Nephron (organoid): ENCODE results near the gene SUCLG2.

Source experiments
- H3K27ac Mint-ChIP-seq, 3 experiments: 2 replicates each; pipeline ENCODE4 v1.8.0; 2020; ENCODE audit warnings: mixed read lengths in 3 of 3, mild to moderate bottlenecking in 2 of 3, moderate library complexity in 1 of 3
- H3K27me3 Mint-ChIP-seq: 2 replicates; pipeline ENCODE4 v1.8.0; 2021; ENCODE audit warnings: low read depth, mild to moderate bottlenecking, moderate library complexity, mixed read lengths
- H3K36me3 Mint-ChIP-seq: 2 replicates; pipeline ENCODE4 v1.8.0; 2020; ENCODE audit warnings: low read depth, mixed read lengths
- H3K4me1 Mint-ChIP-seq: 2 replicates; pipeline ENCODE4 v1.8.0; 2020; ENCODE audit warnings: mixed read lengths
- H3K4me3 Mint-ChIP-seq, 3 experiments: 2 replicates each; pipeline ENCODE4 v1.8.0; 2020; ENCODE audit warnings: mild to moderate bottlenecking in 3 of 3, mixed read lengths in 3 of 3, moderate library complexity in 2 of 3
- H3K9me3 Mint-ChIP-seq: 2 replicates; pipeline ENCODE4 v1.8.0; 2020; ENCODE audit warnings: mixed read lengths
- TF ChIP-seq, protein P1 (sequence below), 3 experiments: fragments of 200-600 bp; sonication (generic); IDR thresholded peaks; one replicate each; pipeline ENCODE4 v1.5.0; 2021; ENCODE audit warnings: antibody characterized with exemption in 3 of 3; ENCODE audit not compliant: unreplicated experiment in 3 of 3

SUCLG2 gene

GRCh38 chr3:67401921-67402320 lies 252.5 kb downstream of the SUCLG2 start:
- Mint-ChIP-seq H3K27me3 (no peaks in the 10 kb centered on the region), H3K4me1 (no peaks in the 10 kb centered on the region), H3K4me3 (no peak overlapping the region), H3K9me3 (no peaks in the 10 kb centered on the region), H3K36me3 (peaks cover 16% of the 10 kb centered on the region), H3K27ac (no peak overlapping the region)
- TF ChIP-seq, protein P1, sequence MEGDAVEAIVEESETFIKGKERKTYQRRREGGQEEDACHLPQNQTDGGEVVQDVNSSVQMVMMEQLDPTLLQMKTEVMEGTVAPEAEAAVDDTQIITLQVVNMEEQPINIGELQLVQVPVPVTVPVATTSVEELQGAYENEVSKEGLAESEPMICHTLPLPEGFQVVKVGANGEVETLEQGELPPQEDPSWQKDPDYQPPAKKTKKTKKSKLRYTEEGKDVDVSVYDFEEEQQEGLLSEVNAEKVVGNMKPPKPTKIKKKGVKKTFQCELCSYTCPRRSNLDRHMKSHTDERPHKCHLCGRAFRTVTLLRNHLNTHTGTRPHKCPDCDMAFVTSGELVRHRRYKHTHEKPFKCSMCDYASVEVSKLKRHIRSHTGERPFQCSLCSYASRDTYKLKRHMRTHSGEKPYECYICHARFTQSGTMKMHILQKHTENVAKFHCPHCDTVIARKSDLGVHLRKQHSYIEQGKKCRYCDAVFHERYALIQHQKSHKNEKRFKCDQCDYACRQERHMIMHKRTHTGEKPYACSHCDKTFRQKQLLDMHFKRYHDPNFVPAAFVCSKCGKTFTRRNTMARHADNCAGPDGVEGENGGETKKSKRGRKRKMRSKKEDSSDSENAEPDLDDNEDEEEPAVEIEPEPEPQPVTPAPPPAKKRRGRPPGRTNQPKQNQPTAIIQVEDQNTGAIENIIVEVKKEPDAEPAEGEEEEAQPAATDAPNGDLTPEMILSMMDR (IDR thresholded peaks at IDR 0.05; ENCODE audit: unreplicated experiment in 3 of 3), result no peak

DNA sequence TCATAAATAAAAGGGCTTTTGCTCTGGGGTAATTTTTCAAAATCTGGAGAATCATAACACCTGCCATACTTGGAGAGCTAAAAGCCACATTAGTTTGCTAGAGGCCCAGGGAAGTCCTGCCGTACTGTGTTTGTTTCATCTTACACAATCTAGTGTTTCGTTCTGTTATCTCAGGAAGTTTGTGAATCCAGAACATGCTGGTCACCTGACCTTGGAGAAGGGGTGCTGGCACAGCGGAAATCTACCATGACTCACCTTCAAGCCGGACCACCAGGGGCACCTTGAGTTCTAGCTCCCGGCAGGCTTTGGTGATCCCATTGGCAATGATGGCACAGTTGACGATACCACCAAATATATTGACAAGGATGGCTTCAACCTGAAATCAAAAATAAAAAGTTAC lies 253.9 kb downstream of the SUCLG2 start:
- Mint-ChIP-seq H3K4me1 (no peaks in the 10 kb centered on the region), H3K36me3 (peaks cover 15% of the 10 kb centered on the region), H3K4me3 (no peak overlapping the region), H3K27ac (no peak overlapping the region), H3K27me3 (no peaks in the 10 kb centered on the region), H3K9me3 (no peaks in the 10 kb centered on the region)
- TF ChIP-seq, protein P1 (IDR thresholded peaks at IDR 0.05; ENCODE audit: unreplicated experiment in 3 of 3), result no peak

DNA sequence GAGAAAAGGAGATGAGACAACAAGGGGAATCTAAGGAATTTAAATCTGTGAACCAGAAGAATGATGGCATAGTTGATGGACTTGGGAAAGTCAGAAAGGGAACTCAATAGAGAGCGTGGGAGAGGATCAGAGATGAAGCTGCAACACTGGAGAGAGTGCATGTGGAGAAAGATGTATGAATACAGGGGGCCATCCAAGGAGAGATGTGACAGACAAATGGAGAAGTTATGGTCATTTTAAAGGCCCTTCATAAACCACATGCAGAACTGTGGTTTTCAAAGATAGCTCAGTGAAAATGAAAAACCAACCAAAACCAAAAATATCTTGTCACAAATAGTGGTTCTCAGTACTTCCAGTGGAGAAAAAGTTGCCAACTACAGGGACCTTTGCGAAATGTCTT lies 265.2 kb downstream of the SUCLG2 start:
- Mint-ChIP-seq H3K36me3 (peaks cover 19% of the 10 kb centered on the region), H3K27ac (no peak overlapping the region), H3K27me3 (no peaks in the 10 kb centered on the region), H3K9me3 (peaks cover 7% of the 10 kb centered on the region), H3K4me3 (no peak overlapping the region), H3K4me1 (peaks cover 8% of the 10 kb centered on the region)
- TF ChIP-seq, protein P1 (IDR thresholded peaks at IDR 0.05; ENCODE audit: unreplicated experiment in 3 of 3), result no peak

GRCh38 chr3:67388738-67389137 lies 265.7 kb downstream of the SUCLG2 start:
- H3K4me1 Mint-ChIP-seq, result peaks cover 13% of the 10 kb centered on the region
- H3K27me3 Mint-ChIP-seq, result no peaks in the 10 kb centered on the region
- peaks cover 7% of the 10 kb centered on the region for H3K9me3 Mint-ChIP-seq
- H3K36me3 Mint-ChIP-seq, result peaks cover 19% of the 10 kb centered on the region
- no peak overlapping the region for H3K27ac Mint-ChIP-seq
- TF ChIP-seq, protein P1 (IDR thresholded peaks at IDR 0.05; ENCODE audit: unreplicated experiment in 3 of 3), result no peak
- H3K4me3 Mint-ChIP-seq, result no peak overlapping the region

DNA sequence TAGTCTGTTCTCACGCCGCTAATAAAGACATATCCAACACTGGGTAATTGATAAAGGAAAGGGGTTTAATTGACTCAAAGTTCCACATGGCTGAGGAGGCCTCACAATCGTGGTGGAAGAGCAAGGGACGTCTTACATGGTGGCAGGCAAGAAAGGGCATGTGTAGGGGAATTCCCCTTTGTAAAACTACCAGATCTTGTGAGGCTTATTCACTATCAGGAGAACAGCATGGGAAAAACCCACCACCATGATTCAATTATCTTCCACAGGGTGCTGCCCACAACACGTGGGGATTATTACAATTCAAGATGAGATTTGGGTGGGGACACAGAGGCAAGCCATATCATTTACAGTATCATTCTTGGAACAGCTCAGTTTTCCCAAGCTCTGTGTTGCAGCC lies 268.0 kb downstream of the SUCLG2 start:
- peaks cover 35% of the 10 kb centered on the region for H3K4me1 Mint-ChIP-seq
- H3K4me3 Mint-ChIP-seq, result no peak overlapping the region
- H3K27me3 Mint-ChIP-seq, result no peaks in the 10 kb centered on the region
- H3K9me3 Mint-ChIP-seq, result no peaks in the 10 kb centered on the region
- no peak overlapping the region for H3K27ac Mint-ChIP-seq
- TF ChIP-seq, protein P1 (IDR thresholded peaks at IDR 0.05; ENCODE audit: unreplicated experiment in 3 of 3), result no peak
- H3K36me3 Mint-ChIP-seq, result peaks cover 7% of the 10 kb centered on the region

DNA sequence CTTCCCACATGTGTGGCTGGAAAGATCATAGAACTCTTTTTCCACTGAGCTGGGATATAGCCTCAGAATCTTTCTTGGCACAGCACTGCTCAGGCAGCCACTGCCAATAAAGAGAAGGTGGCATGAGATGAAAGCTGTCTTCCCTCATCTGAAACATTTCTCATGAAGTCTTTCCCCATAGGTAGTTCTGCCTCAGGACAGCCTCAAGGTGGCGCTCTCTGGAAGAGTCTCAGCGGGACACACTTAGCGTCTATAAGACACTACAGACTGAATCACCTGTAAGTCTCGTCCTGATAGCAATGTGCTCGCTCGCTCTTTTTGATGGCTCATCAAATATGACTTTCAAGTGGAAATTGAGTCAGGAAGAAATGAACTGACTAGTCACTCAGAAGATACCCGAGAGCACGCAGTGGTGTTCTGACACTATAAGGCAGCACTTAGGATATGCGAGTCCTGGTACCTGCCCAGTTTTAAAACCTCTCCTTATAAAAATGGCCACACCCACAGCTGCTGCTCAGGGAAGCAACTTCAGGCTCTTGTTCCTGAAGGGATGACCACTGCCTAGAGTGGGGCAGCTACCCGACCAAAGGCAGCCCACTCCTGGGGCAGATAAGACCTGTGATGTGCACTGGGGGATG lies 269.5 kb downstream of the SUCLG2 start:
- H3K4me3 Mint-ChIP-seq, result no peak overlapping the region

More for the DNA sequence above, 269.5 kb downstream of the SUCLG2 start:
- TF ChIP-seq, protein P1 (IDR thresholded peaks at IDR 0.05; ENCODE audit: unreplicated experiment in 3 of 3), result peak; percentile 19 to 56 (median 33)
- Mint-ChIP-seq H3K4me1 (peaks cover 35% of the 10 kb centered on the region), H3K27ac (no peak overlapping the region), H3K27me3 (no peaks in the 10 kb centered on the region), H3K9me3 (no peaks in the 10 kb centered on the region), H3K36me3 (peaks cover 4% of the 10 kb centered on the region)
